Measurements from ENCODE around the gene KCNA2.

- TF ChIP-seq CTCF (IDR thresholded peaks at IDR 0.05) (no peak), POLR2A (IDR thresholded peaks at IDR 0.05) (no peak)
Observed at GRCh38 chr1:110555807-110556470, 50.2 kb downstream of the KCNA2 start.
